Natural killer cell (primary cell): Measurements from ENCODE around the gene PLCXD3. TPM values are rescaled to one million over a fixed set of nuclear protein-coding genes. Genes with fewer than 3 reads are reported as not detected.

ENCODE experiments used
- ATAC-seq, 3 donors: fragments of 150-1000 bp in 2 of 3; fragments of 200-7000 bp in 1 of 3; cut with Tn5 transposase; 1 replicate in 1 of 3; 2 replicates in 2 of 3; pipeline ENCODE4 v1.10.0; 2021; ENCODE audit warnings: mild to moderate bottlenecking in 2 of 3, moderate library complexity in 2 of 3
- DNase-seq, 2 donors: peaks; one replicate each; pipeline versions ENCODE4 v3.0.0 to v3.0.0-alpha.2; 2013 to 2021; ENCODE audit warnings: mixed read lengths in 1 of 2
- H3K27ac ChIP-seq: one replicate; pipeline ENCODE4 v1.5.1; 2013; ENCODE audit warnings: mild to moderate bottlenecking, low read length
- H3K27me3 ChIP-seq: one replicate; pipeline ENCODE4 v1.6.1; 2013; ENCODE audit warnings: low read length; ENCODE audit not compliant: control insufficient read depth, insufficient read depth
- H3K36me3 ChIP-seq: one replicate; pipeline ENCODE4 v1.6.1; 2013; ENCODE audit warnings: low read length; ENCODE audit not compliant: control insufficient read depth, insufficient read depth
- H3K4me1 ChIP-seq: one replicate; pipeline ENCODE4 v1.6.1; 2013; ENCODE audit warnings: low read length; ENCODE audit not compliant: control insufficient read depth, insufficient read depth
- H3K4me3 ChIP-seq: one replicate; pipeline ENCODE4 v1.5.1; 2013; ENCODE audit warnings: low read length
- H3K9me3 ChIP-seq: one replicate; pipeline ENCODE4 v1.6.1; 2013; ENCODE audit warnings: low read length; ENCODE audit not compliant: control insufficient read depth, insufficient read depth
- H3K27ac Mint-ChIP-seq, 2 donors: one replicate each; pipeline ENCODE4 v1.8.0; 2022; ENCODE audit warnings: mild to moderate bottlenecking in 2 of 2, mixed read lengths in 2 of 2, moderate library complexity in 1 of 2
- H3K27me3 Mint-ChIP-seq, 2 donors: one replicate each; pipeline ENCODE4 v1.8.0; 2022; ENCODE audit warnings: low read depth in 2 of 2, mixed read lengths in 2 of 2
- H3K36me3 Mint-ChIP-seq: one replicate; pipeline ENCODE4 v1.8.0; 2022; ENCODE audit warnings: mixed read lengths
- H3K4me1 Mint-ChIP-seq, 2 donors: one replicate each; pipeline ENCODE4 v1.8.0; 2022; ENCODE audit warnings: mixed read lengths in 2 of 2
- H3K4me3 Mint-ChIP-seq: one replicate; pipeline ENCODE4 v1.8.0; 2022; ENCODE audit warnings: mild to moderate bottlenecking, moderate library complexity, mixed read lengths
- H3K9me3 Mint-ChIP-seq, 2 donors: one replicate each; pipeline ENCODE4 v1.8.0; 2022; ENCODE audit warnings: mixed read lengths in 2 of 2
- CTCF ChIP-seq: fragments of 200-600 bp; IDR thresholded peaks from one replicate; pipeline ENCODE4 v1.8.0; 2022; ENCODE audit warnings: antibody characterized with exemption
- WGBS: methylation state at CpG from one replicate; pipeline ENCODE4 v1.1.7; 2013; ENCODE audit warnings: missing lambda C conversion rate; ENCODE audit not compliant: insufficient coverage; 5-methylcytosine and 5-hydroxymethylcytosine counted together
- intact Hi-C: fragments of 100-400 bp; cut with micrococcal nuclease; formaldehyde crosslinking; loops from one replicate; pipeline ENCODE4 v1.14.2; 2022
- total RNA-seq, 4 donors: library from RNA; stranded (reverse); fragments of 120-200 nt in 1 of 4; gene quantifications; one replicate each; pipeline versions ENCODE4 v1.2.3 to v1.2.4, GENCODE V29; 2013 to 2022

PLCXD3 gene
- total RNA-seq, 3 donors from 2014 or later (not counting 1 experiment from before 2014, with no cell fraction given): not detected

DNA sequence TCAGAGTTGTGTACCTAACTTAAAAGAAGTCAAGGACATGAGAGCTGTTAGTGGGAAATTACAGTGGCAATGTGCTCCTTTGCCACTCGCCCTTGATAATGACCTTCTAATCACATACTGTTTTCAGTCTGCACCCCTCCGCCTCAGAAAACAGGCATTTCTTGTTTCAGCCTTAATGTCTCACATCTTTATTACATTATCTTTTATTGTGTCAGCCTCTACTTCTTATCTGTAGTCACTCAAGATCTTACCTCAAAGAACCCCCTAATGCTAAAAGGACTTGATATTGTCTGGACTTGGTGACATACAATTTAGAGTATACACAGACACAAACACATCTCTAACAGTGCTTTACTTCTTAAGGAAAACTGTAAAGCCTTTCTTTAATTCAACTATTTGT, 97.9 kb downstream of the PLCXD3 start:
- Histone ChIP-seq H3K9me3 (no peaks in the 10 kb centered on the region), H3K27ac (no peak overlapping the region), H3K4me3 (no peak overlapping the region), H3K27me3 (no peaks in the 10 kb centered on the region), H3K4me1 (no peaks in the 10 kb centered on the region), H3K36me3 (no peaks in the 10 kb centered on the region)
- Mint-ChIP-seq H3K9me3 (peaks cover 2 to 6% of the 10 kb centered on the region in 2 donors), H3K27ac (no peak overlapping the region), H3K4me3 (no peak overlapping the region), H3K4me1 (no peaks in the 10 kb centered on the region), H3K27me3 (no peaks in the 10 kb centered on the region), H3K36me3 (no peaks in the 10 kb centered on the region)
- WGBS: 82% methylated on average over 2 of the region's 2 CpGs
- intact Hi-C loops: no loop called here
- no peak for TF ChIP-seq CTCF
- DNase-seq (no peak), ATAC-seq (no peak)

- ATAC-seq: no peak
- Mint-ChIP-seq H3K4me3 (no peak overlapping the region), H3K27ac (no peak overlapping the region), H3K27me3 (no peaks in the 10 kb centered on the region), H3K4me1 (no peaks in the 10 kb centered on the region), H3K9me3 (peaks cover 5 to 9% of the 10 kb centered on the region in 2 donors), H3K36me3 (no peaks in the 10 kb centered on the region)
- Histone ChIP-seq H3K27ac (no peak overlapping the region), H3K27me3 (no peaks in the 10 kb centered on the region), H3K4me1 (no peaks in the 10 kb centered on the region), H3K36me3 (no peaks in the 10 kb centered on the region), H3K9me3 (no peaks in the 10 kb centered on the region), H3K4me3 (no peak overlapping the region)
- TF ChIP-seq CTCF: no peak
- 28% methylated on average over 3 of the region's 4 CpGs for WGBS
- DNase-seq: no peak
- intact Hi-C loops: no loop called here
Measured at GRCh38 chr5:41410737-41411136, 99.7 kb downstream of the PLCXD3 start.

DNA sequence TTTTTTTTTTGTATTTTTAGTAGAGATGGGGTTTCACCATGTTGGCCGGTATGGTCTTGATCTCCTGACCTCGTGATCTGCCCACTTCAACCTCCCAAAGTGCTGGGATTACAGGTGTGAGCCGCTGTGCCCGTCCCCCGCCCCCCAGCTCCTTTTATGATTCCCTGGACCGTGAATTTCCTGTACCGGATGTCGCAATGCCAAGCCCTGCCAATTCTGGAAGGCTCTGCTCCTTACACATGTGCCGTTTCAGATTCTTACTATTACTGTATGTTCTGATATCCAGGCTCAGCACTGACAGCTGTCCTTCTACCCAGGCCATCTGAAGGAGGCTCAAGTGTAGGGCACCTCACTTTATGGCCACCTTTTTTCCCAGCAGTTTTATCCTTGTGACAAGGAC, 100.1 kb downstream of the PLCXD3 start:
- Mint-ChIP-seq H3K27ac (no peak overlapping the region), H3K4me3 (no peak overlapping the region), H3K4me1 (no peaks in the 10 kb centered on the region), H3K36me3 (no peaks in the 10 kb centered on the region), H3K9me3 (peaks cover 5 to 9% of the 10 kb centered on the region in 2 donors), H3K27me3 (no peaks in the 10 kb centered on the region)
- Histone ChIP-seq H3K4me3 (no peak overlapping the region), H3K4me1 (no peaks in the 10 kb centered on the region), H3K36me3 (no peaks in the 10 kb centered on the region), H3K9me3 (no peaks in the 10 kb centered on the region), H3K27ac (no peak overlapping the region), H3K27me3 (no peaks in the 10 kb centered on the region)
- ATAC-seq (no peak), DNase-seq (no peak)
- TF ChIP-seq CTCF: no peak
- intact Hi-C loops: no loop called here
- 69% methylated on average over 9 of the region's 9 CpGs for WGBS

DNA sequence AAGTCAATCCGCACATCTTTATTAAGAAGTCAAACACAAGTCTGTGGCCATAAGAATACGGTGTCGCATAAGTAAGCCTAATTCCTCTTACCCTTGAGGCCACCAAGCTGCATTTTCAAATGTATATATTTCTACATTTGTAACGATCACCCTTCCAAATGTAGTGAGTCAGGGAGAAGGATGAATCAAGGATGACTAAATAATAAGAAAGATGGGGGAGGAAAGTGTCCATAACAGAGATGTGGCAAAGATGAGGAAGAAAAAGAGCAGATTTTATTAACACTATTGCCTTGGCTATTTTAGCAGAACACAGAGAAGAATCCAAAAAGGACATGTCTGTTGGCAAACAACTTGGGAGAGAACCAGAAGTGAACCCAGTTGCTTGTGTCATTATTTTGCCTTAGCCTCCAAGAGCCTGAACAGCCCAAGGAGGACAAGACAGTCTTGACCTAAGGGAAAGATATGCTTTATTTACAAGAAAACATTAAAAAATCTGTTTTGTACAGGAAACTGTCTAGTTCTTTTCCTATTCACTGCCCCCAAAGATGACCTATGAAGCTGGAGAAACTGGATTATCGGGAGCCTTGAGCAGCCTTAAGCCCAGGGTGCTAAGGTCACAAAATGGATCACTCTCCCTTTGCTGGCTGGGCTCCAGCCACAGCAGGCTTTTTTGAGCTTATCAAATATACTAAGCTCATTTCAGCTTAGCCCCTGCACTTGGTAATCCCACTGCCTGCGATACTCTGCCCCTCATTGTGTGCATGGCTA, 101.5 kb downstream of the PLCXD3 start:
- no peaks in the 10 kb centered on the region for H3K27me3 Mint-ChIP-seq
- intact Hi-C loops: no loop called here
- H3K9me3 Mint-ChIP-seq: peaks cover 5 to 9% of the 10 kb centered on the region in 2 donors
- no peak overlapping the region for H3K27ac ChIP-seq
- no peaks in the 10 kb centered on the region for H3K4me1 Mint-ChIP-seq
- 96% methylated on average over 5 of the region's 6 CpGs for WGBS
- H3K36me3 ChIP-seq: no peaks in the 10 kb centered on the region
- H3K4me1 ChIP-seq: no peaks in the 10 kb centered on the region
- no peaks in the 10 kb centered on the region for H3K36me3 Mint-ChIP-seq
- no peak for TF ChIP-seq CTCF
- no peak overlapping the region for H3K4me3 ChIP-seq
- DNase-seq (no peak), ATAC-seq (no peak)
- H3K27ac Mint-ChIP-seq: no peak overlapping the region
- H3K27me3 ChIP-seq: no peaks in the 10 kb centered on the region
- H3K9me3 ChIP-seq: no peaks in the 10 kb centered on the region
- H3K4me3 Mint-ChIP-seq: no peak overlapping the region
